Prostate gland (tissue), 2 donors: ENCODE data around the gene MRPL14.

Source experiments
- POLR2A ChIP-seq: fragments of 450-650 bp; IDR thresholded peaks from one replicate; pipeline ENCODE4 v1.6.1; 2016; ENCODE audit warnings: antibody characterized with exemption, mild to moderate bottlenecking
- POLR2AphosphoS5 ChIP-seq: sonication (generic); formaldehyde crosslinking; IDR thresholded peaks from one replicate; pipeline ENCODE4 v1.6.1; 2017; ENCODE audit warnings: antibody characterized with exemption
- TF ChIP-seq, protein P1 (sequence below), 4 experiments: fragments of 200-600 bp in 2 of 4; fragments of 450-650 bp in 2 of 4; sonication (generic) in 2 of 4; IDR thresholded peaks; 1 replicate in 3 of 4; 2 replicates in 1 of 4; pipeline ENCODE4 v1.5.1; 2016 to 2019; ENCODE audit warnings: antibody characterized with exemption in 4 of 4, mild to moderate bottlenecking in 2 of 4, moderate library complexity in 2 of 4

DNA sequence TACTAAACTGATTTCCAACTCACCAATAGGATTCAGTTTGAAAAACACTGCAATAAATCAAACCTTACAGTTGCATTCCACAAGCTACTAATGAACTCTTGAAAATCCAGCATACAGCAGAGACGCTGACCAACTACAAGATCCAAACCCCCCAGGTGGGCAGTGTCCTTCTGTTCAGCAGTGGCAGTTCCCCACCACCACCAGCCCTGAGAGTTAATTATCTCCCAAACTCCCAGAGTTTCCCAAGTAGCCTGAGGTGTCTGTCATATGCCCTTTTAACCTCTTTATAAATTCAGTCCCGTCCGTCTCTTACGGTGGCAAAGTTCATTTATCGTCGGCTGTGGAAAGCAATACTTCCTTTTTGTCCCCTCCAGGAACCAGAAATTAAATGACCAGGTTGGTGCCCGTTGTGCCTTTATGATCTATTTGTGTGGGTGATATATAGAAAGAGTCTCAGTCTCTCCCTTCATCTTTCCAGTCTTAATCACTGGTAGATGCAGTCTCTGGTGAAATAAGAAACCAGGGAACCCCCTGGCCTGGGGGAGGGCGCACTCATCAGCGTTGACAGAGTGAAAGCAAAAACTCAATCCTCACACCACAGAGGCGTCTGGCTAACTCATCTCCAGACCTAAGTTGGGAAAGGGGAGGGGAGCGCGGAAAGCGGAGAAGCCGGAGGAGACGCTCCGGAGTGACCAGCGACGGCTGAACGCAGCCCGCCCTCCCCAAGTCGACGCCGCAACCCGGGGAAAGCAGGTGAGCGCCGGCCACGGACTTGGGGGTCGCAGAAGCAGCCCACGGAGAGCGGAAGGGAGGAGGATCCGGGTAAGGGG lies 717 bp downstream of the MRPL14 start:
- TF ChIP-seq, protein P1, sequence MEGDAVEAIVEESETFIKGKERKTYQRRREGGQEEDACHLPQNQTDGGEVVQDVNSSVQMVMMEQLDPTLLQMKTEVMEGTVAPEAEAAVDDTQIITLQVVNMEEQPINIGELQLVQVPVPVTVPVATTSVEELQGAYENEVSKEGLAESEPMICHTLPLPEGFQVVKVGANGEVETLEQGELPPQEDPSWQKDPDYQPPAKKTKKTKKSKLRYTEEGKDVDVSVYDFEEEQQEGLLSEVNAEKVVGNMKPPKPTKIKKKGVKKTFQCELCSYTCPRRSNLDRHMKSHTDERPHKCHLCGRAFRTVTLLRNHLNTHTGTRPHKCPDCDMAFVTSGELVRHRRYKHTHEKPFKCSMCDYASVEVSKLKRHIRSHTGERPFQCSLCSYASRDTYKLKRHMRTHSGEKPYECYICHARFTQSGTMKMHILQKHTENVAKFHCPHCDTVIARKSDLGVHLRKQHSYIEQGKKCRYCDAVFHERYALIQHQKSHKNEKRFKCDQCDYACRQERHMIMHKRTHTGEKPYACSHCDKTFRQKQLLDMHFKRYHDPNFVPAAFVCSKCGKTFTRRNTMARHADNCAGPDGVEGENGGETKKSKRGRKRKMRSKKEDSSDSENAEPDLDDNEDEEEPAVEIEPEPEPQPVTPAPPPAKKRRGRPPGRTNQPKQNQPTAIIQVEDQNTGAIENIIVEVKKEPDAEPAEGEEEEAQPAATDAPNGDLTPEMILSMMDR (IDR thresholded peaks at IDR 0.05), result no peak
- peak; percentile 7 for TF ChIP-seq POLR2A
- peak; percentile 16 for TF ChIP-seq POLR2AphosphoS5
